ENCODE data around the gene SLF2.

- no peak for TF ChIP-seq CTCF (IDR thresholded peaks at IDR 0.05)
- no peak for TF ChIP-seq POLR2A (IDR thresholded peaks at IDR 0.05)
- TF ChIP-seq POLR2AphosphoS5 (IDR thresholded peaks at IDR 0.05), result no peak
These were observed 57.5 kb downstream of the SLF2 start for GRCh38 chr10:100970076-100970913.
